Suprapubic skin (tissue), 4 donors: ENCODE measurements around the gene ABCA9.

Experiments
- CTCF ChIP-seq, 2 donors: fragments of 200-600 bp in 1 of 2; fragments of 450-650 bp in 1 of 2; sonication (generic) in 1 of 2; IDR thresholded peaks; one replicate each; pipeline ENCODE4 v1.5.1; 2016 to 2019; ENCODE audit warnings: antibody characterized with exemption in 2 of 2, mild to moderate bottlenecking in 1 of 2, moderate library complexity in 1 of 2
- EP300 ChIP-seq: sonication (generic); formaldehyde crosslinking; IDR thresholded peaks from one replicate; pipeline ENCODE4 v1.6.1; 2017; ENCODE audit warnings: antibody characterized with exemption
- POLR2A ChIP-seq, 2 donors: fragments of 450-650 bp; IDR thresholded peaks; one replicate each; pipeline ENCODE4 v1.6.1; 2017; ENCODE audit warnings: antibody characterized with exemption in 2 of 2, mild to moderate bottlenecking in 2 of 2, moderate library complexity in 2 of 2
- POLR2AphosphoS5 ChIP-seq, 3 donors: sonication (generic); formaldehyde crosslinking; IDR thresholded peaks; one replicate each; pipeline ENCODE4 v1.6.1; 2017; ENCODE audit warnings: antibody characterized with exemption in 3 of 3

- TF ChIP-seq CTCF (IDR thresholded peaks at IDR 0.05) (no peak), POLR2A (IDR thresholded peaks at IDR 0.05) (no peak), POLR2AphosphoS5 (IDR thresholded peaks at IDR 0.05) (no peak), EP300 (no peak)
These were observed 14.5 kb downstream of the ABCA9 start for GRCh38 chr17:69046121-69046807.
